Activated naive CD4-positive, alpha-beta T cell treated with anti-CD3 and anti-CD28 coated beads, Interleukin-2, amount 10 ng/mL, durations not matched to agents 7 days and 5 days (primary cell): ENCODE measurements around the gene FNDC8.
"Not testable (repeated sequence)": the region's sequence is repeated elsewhere in the genome, so short reads cannot be mapped to it uniquely, and the experiment has no call there.

Experiments used
- CTCF ChIA-PET: fragments of 350-600 bp; sonication (Branson Sonifier 250); formaldehyde crosslinking; loops from one replicate; lab custom pipeline; 2021; ENCODE audit warnings: antibody characterized with exemption; lab: Charles Lee
- DNase-seq: peaks from one replicate; pipeline ENCODE4 v3.0.0-alpha.2; 2020
- H3K27ac Mint-ChIP-seq: one replicate; pipeline ENCODE4 v1.8.0; 2021; ENCODE audit warnings: mild to moderate bottlenecking, moderate library complexity, mixed read lengths
- H3K27me3 Mint-ChIP-seq: one replicate; pipeline ENCODE4 v1.8.0; 2021; ENCODE audit warnings: mild to moderate bottlenecking, mixed read lengths
- H3K36me3 Mint-ChIP-seq: one replicate; pipeline ENCODE4 v1.8.0; 2021; ENCODE audit warnings: mixed read lengths
- H3K4me1 Mint-ChIP-seq: one replicate; pipeline ENCODE4 v1.8.0; 2021; ENCODE audit warnings: mixed read lengths
- H3K4me3 Mint-ChIP-seq: one replicate; pipeline ENCODE4 v1.8.0; 2021; ENCODE audit warnings: mild to moderate bottlenecking, moderate library complexity, mixed read lengths
- H3K9me3 Mint-ChIP-seq: one replicate; pipeline ENCODE4 v1.8.0; 2021; ENCODE audit warnings: mixed read lengths

The FNDC8 gene

DNA sequence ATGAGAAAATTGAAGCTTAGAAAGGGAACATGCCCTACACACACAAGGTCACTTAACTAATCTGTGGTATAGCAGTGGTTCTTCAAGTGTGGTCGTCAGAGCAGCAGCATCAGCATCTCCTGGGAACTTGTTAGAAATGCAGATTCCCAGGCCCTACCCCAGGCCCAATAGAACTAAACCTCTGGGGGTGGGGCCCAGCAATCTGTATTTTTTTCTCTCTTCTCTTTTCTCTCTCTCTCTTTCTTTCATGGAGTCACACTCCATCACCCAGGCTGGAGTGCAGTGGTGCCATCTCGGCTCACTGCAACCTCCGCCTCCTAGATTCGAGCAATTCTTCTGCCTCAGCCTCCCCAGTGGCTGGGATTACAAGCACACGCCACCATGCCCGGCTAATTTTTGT, 16.8 kb downstream of the FNDC8 start:
- no peaks in the 10 kb centered on the region for H3K27me3 Mint-ChIP-seq
- H3K36me3 Mint-ChIP-seq, result peaks cover 36% of the 10 kb centered on the region
- H3K4me3 Mint-ChIP-seq, result no peak overlapping the region
- peaks cover 22% of the 10 kb centered on the region for H3K4me1 Mint-ChIP-seq
- H3K9me3 Mint-ChIP-seq, result no peaks in the 10 kb centered on the region
- CTCF ChIA-PET, result no interaction called here
- no peak overlapping the region for H3K27ac Mint-ChIP-seq
- DNase-seq, result no peak

DNA sequence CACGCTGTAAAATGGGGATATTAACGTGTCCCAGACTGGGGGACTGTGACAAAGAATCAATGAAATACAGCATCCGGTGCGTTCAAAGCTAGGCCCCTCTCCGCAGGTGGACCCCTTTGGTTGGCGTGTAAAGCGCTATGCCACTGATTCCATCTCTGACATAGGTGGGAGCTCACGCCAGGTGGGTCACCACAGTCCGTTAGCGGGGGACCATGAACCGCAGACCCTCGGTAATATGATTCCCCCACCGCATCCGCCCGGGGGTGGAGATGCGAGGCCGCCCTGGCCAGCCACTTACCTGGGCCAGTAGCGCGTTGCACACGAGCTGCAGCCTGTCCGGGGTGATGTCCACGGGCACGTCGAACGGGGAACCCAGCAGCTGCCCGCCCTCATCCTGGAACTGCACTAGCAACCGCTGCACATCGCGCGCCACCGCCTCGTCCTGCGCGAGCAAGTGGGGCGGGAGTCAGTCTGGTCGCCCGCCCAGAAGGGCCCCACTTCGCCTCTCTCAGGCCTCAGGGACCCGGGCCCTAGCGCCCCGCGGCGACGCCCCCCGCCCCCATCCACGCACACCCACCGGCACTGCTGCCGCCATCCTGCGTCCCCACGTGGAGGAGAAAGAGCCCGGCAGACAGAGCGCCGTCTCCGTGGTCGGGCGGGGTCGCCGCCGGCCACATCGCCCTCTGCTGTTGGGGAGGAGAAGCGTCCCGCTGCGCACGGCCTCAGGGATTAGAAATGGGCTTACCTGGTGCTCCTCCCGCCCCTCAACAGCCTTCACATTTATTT, 20.5 kb downstream of the FNDC8 start, which contains the start of gene NLE1:
Gene NLE1 (minus strand): TSS at position 623 of the 786 bp plus-strand sequence. CDS start 28 bp downstream, at position 595.
- Mint-ChIP-seq H3K27ac (peak within 1 kb of the TSS; percentile 81), H3K36me3 (peaks cover 7% of the 10 kb centered on the region), H3K4me1 (peaks cover 25% of the 10 kb centered on the region), H3K4me3 (peak within 1 kb of the TSS; percentile 82), H3K9me3 (no peaks in the 10 kb centered on the region), H3K27me3 (peaks cover 1% of the 10 kb centered on the region)
- DNase-seq, result peak; percentile 90
- CTCF ChIA-PET, result interaction anchor here (0.6 to 1.2 kb wide), 8 partner anchors 19 to 110 kb away, joined by 3 to 4 read pairs (median 3); partner anchors contain the start of gene SLFN5

DNA sequence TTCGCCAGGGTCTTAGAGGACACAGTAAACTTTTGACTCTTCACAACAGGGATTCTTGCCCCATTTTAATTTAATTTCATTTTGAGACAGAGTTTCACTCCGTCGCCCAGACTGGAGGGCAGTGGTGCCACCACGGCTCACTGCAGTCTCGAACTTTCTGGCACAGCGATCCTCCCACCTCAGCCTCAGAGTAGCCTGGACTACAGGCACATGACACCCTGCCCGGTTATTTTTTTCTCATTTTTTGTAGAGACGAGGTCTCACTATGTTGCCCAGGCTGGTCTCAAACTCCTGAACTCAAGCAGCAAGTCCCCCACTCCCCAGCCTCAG, 21.0 kb downstream of the FNDC8 start:
- Mint-ChIP-seq H3K27ac (peak overlapping the region; percentile 76), H3K4me3 (peak overlapping the region; percentile 82), H3K36me3 (peaks cover 7% of the 10 kb centered on the region), H3K4me1 (peaks cover 25% of the 10 kb centered on the region), H3K9me3 (no peaks in the 10 kb centered on the region), H3K27me3 (peaks cover 7% of the 10 kb centered on the region)
- no peak for DNase-seq
- CTCF ChIA-PET, result interaction anchor here (0.9 kb wide), 1 partner anchor 101 kb away, joined by 4 read pairs; the partner anchor contains the start of gene SLFN5

- peaks cover 29% of the 10 kb centered on the region for H3K27me3 Mint-ChIP-seq
- H3K4me1 Mint-ChIP-seq, result peaks cover 21% of the 10 kb centered on the region
- H3K27ac Mint-ChIP-seq, result no peak overlapping the region
- H3K36me3 Mint-ChIP-seq, result no peaks in the 10 kb centered on the region
- CTCF ChIA-PET, result interaction anchor here (1.0 to 1.2 kb wide), 2 partner anchors 10 to 24 kb away, joined by 3 read pairs; no protein-coding TSS in a partner anchor
- DNase-seq, result no peak
- no peaks in the 10 kb centered on the region for H3K9me3 Mint-ChIP-seq
- no peak overlapping the region for H3K4me3 Mint-ChIP-seq
Measured at GRCh38 chr17:35144840-35145239, 23.4 kb downstream of the FNDC8 start.

DNA sequence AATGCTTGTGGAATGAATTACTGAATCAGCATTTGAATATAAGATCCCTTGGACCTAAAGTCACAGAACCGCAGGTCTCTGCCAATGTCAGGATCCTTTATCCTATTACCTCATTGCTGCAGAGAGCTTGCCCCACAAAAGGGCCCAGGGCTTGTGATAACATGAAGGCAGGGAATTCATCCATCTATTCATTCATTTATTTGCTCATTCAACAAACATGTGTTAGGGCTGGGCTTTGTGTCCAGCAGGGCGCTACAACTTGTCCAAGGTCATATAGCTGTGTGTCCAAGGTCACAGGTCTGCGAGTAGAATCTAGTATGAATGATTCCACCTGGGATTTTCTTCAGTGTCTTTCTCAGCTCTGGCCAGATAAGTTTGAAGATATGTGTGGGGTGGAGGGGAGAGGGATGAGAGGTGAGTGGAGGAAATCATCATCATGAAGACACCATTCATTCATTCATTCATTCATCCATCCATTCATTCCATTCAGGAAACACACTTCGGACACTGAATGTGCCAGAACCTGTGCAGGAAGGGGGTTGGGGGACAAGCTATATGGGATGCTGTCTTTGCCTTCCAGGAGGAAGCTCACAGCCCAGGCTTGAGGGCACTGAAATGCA, 24.9 kb downstream of the FNDC8 start:
- Mint-ChIP-seq H3K4me1 (peaks cover 12% of the 10 kb centered on the region), H3K9me3 (no peaks in the 10 kb centered on the region), H3K36me3 (no peaks in the 10 kb centered on the region), H3K27ac (no peak overlapping the region), H3K4me3 (no peak overlapping the region), H3K27me3 (peaks cover 39% of the 10 kb centered on the region)
- DNase-seq, result no peak
- CTCF ChIA-PET, result no interaction called here

DNA sequence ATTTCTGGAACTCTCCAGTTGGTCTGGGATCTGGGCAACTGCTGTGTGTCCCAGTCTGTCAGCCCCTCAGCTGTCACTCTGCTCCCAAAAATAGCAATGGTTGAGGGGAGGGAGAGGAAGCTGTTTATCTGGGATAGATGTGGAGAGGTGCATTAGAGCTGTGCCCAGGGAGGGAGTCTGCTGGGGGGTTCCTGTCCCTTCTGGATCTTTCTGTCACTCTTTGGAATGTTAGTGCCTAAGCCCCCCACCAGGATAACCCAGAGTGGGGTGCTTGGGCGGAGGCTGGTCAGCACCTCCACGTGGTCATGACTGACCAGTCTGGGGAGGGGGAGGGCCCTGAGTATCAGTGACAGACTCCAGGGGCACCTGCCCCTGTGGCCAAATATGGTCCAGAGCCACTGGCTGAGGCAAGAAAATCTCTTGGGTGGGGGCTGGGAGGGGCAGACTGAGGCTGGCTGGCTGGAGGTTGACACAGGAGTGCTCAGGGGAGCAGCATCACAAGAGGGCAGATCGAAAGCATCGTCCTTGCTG, 26.0 kb downstream of the FNDC8 start, which contains the start of gene UNC45B:
Gene UNC45B (plus strand): TSS at position 443 of the 531 bp plus-strand sequence. CDS start 447 bp downstream, outside the sequence.
- H3K36me3 Mint-ChIP-seq, result no peaks in the 10 kb centered on the region
- H3K27me3 Mint-ChIP-seq, result peaks cover 43% of the 10 kb centered on the region
- DNase-seq, result no peak
- H3K27ac Mint-ChIP-seq, result no peak within 1 kb of the TSS
- H3K9me3 Mint-ChIP-seq, result no peaks in the 10 kb centered on the region
- H3K4me1 Mint-ChIP-seq, result peaks cover 6% of the 10 kb centered on the region
- no peak within 1 kb of the TSS for H3K4me3 Mint-ChIP-seq
- CTCF ChIA-PET, result no interaction called here

DNA sequence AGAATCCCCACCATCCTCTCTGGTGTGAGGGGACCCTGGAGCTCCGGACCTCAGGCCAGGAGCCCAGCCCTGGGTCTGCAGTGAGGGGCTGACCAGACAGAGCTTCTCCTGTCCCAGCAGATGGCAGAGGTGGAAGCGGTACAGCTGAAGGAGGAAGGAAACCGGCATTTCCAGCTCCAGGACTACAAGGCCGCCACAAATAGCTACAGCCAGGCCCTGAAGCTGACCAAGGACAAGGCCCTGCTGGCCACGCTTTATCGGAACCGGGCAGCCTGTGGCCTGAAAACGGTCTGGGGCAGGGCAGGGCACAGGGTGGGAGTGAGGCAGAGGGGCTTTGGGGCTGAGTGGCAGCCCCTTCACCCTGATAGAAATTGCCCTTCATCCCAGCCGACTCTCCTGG, 26.7 kb downstream of the FNDC8 start:
- CTCF ChIA-PET, result interaction anchor here (1.2 kb wide), 1 partner anchor 11 kb away, joined by 3 read pairs; no protein-coding TSS in a partner anchor
- Mint-ChIP-seq H3K27me3 (peaks cover 48% of the 10 kb centered on the region), H3K9me3 (no peaks in the 10 kb centered on the region), H3K36me3 (no peaks in the 10 kb centered on the region), H3K27ac (no peak overlapping the region), H3K4me1 (peaks cover 4% of the 10 kb centered on the region), H3K4me3 (no peak overlapping the region)
- no peak for DNase-seq

- H3K27me3 Mint-ChIP-seq, result peaks cover 60% of the 10 kb centered on the region
- H3K4me3 Mint-ChIP-seq, result no peak overlapping the region
- H3K9me3 Mint-ChIP-seq, result no peaks in the 10 kb centered on the region
- H3K36me3 Mint-ChIP-seq, result no peaks in the 10 kb centered on the region
- H3K27ac Mint-ChIP-seq, result no peak overlapping the region
- DNase-seq, result no peak
- no peaks in the 10 kb centered on the region for H3K4me1 Mint-ChIP-seq
- CTCF ChIA-PET, result no interaction called here
Measured at GRCh38 chr17:35149941-35150340, 28.5 kb downstream of the FNDC8 start.

DNA sequence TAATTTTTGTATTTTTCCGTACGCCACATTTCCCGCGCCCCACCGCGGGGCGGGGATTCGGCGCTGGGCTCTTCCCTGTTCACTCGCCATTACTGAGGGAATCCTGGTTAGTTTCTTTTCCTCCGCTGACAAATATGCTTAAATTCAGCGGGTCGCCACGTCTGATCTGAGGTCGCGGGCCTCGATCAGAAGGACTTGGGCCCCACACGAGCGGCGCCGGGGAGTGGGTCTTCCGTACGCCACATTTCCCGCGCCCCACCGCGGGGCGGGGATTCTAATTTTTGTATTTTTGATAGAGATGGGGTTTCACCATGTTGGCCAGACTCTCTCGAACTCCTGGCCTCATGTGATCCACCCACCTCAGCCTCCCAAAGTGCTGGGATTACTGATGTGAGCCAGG, 29.7 kb downstream of the FNDC8 start:
- H3K27ac Mint-ChIP-seq, CTCF ChIA-PET, H3K4me1 Mint-ChIP-seq, DNase-seq, H3K4me3 Mint-ChIP-seq, H3K9me3 Mint-ChIP-seq, H3K36me3 Mint-ChIP-seq: not testable (repeated sequence)
- peaks cover 65% of the 10 kb centered on the region for H3K27me3 Mint-ChIP-seq

- CTCF ChIA-PET, result no interaction called here
- H3K4me3 Mint-ChIP-seq, result no peak overlapping the region
- peaks cover 57% of the 10 kb centered on the region for H3K27me3 Mint-ChIP-seq
- no peak for DNase-seq
- H3K9me3 Mint-ChIP-seq, result no peaks in the 10 kb centered on the region
- H3K36me3 Mint-ChIP-seq, result no peaks in the 10 kb centered on the region
- H3K27ac Mint-ChIP-seq, result no peak overlapping the region
- H3K4me1 Mint-ChIP-seq, result peaks cover 3% of the 10 kb centered on the region
Measured at GRCh38 chr17:35152421-35153140, 31.2 kb downstream of the FNDC8 start.

DNA sequence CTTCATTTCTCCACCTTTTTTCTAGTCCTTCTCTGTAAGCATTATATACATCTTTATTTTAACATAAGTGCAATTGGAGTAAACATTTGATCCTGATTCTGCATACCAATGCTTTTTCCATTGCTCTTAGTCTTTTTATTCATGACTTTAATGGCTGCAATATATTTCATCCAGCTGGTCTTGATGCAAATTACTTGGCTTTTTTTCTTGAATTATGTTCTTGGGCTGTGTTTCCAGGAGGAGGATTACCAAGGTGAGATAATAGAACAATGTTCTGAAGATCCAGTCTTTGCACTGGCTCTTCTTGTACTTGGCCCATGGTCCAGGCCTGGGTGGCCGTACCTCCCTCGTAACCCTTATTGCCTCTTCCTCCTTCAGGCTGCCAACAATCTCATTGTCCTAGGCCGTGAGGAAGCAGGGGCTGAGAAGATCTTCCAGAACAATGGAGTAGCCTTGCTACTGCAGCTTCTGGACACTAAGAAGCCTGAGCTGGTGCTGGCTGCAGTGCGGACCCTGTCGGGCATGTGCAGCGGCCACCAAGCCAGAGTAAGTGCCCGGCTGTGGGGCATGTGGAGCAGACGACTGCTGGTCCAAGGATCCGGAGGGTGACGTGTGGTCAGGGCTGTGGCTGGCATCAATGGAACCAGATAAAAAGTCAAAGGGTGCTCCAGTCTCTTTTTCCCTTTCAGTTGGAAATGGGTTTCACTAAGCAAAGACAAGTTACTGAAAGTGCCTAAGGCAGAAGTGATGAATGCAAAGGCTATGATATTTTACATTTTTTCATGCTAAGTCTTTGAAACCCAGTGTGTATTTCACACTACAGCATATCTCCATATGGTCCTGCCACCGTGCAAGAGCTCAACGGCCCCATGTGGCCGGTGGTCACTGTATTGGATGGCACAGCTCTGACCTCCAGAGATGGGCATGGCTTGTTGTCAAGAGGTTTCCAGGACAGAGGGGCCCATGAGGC, 33.1 kb downstream of the FNDC8 start:
- CTCF ChIA-PET, result interaction anchor here (1.3 kb wide), 1 partner anchor 10 kb away, joined by 3 read pairs; no protein-coding TSS in a partner anchor
- Mint-ChIP-seq H3K4me1 (peaks cover 13% of the 10 kb centered on the region), H3K9me3 (no peaks in the 10 kb centered on the region), H3K36me3 (no peaks in the 10 kb centered on the region), H3K4me3 (no peak overlapping the region), H3K27ac (no peak overlapping the region), H3K27me3 (peaks cover 40% of the 10 kb centered on the region)
- DNase-seq, result no peak

DNA sequence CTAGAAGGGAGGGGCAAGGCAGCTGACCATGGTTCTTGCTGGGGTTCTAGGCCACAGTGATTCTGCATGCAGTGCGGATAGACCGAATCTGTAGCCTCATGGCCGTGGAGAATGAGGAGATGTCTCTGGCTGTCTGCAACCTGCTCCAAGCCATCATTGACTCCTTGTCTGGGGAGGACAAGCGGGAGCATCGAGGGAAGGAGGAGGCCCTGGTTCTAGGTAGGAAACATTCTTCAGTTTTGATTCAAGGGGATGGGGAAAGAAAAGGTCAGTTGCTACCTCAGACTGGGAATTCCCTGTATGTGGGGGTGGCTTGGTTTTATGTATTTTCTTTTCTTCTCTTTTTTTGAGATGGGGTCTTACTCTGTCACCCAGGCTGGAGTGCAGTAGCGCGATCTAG, 33.8 kb downstream of the FNDC8 start:
- Mint-ChIP-seq H3K4me1 (peaks cover 21% of the 10 kb centered on the region), H3K9me3 (no peaks in the 10 kb centered on the region), H3K4me3 (no peak overlapping the region), H3K27ac (no peak overlapping the region), H3K27me3 (peaks cover 34% of the 10 kb centered on the region), H3K36me3 (no peaks in the 10 kb centered on the region)
- CTCF ChIA-PET, result interaction anchor here (1.3 kb wide), 1 partner anchor 11 kb away, joined by 3 read pairs; no protein-coding TSS in a partner anchor
- DNase-seq, result no peak

DNA sequence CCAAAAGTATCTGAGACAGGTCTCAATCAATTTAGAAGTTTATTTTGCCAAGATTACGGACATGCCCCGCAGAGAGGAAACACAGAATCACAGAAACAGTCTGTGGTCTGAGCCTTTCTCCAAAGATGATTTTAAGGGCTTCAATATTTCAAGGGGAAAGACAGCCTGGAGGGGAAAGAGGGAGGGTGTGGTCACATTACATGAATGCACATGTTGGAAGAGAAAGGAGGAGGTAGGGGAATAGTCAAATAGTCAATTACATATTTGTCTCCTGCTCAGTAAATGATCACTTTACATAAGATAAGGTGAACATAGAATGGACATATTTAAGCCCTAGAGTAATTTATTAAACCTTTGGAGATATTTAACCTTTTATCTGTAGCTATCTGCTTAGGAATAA, 38.5 kb downstream of the FNDC8 start:
- Mint-ChIP-seq H3K27ac (no peak overlapping the region), H3K9me3 (peaks cover 9% of the 10 kb centered on the region), H3K36me3 (peaks cover 3% of the 10 kb centered on the region), H3K27me3 (peaks cover 5% of the 10 kb centered on the region), H3K4me3 (no peak overlapping the region), H3K4me1 (peaks cover 53% of the 10 kb centered on the region)
- no peak for DNase-seq
- CTCF ChIA-PET, result no interaction called here
